PC-3 (cell line): ENCODE measurements around the gene DGCR2. TPM values are rescaled to one million over a fixed set of nuclear protein-coding genes. Genes with fewer than 3 reads are reported as not detected.

Experiments used
- ATAC-seq: fragments of 200-7000 bp; cut with Tn5 transposase; 2 replicates; pipeline ENCODE4 v1.9.1; 2020; ENCODE audit warnings: mild to moderate bottlenecking, moderate library complexity
- BruUV-seq: library from RNA; stranded (reverse); fragments of 400-500 nt; replicated peaks from 2 replicates; lab custom pipeline; 2021; lab: Mats Ljungman, UMichigan
- CTCF ChIA-PET: fragments of 300-600 bp; sonication (Branson Sonifier 250); formaldehyde crosslinking; loops from one replicate; lab custom pipeline; 2022; ENCODE audit warnings: antibody characterized with exemption; lab: Charles Lee
- POLR2A ChIA-PET: fragments of 300-600 bp; sonication (Branson Sonifier 250); formaldehyde crosslinking; loops from one replicate; lab custom pipeline; 2022; ENCODE audit warnings: antibody characterized with exemption; ENCODE audit not compliant: unreplicated experiment; lab: Charles Lee
- DNase-seq: peaks from one replicate; pipeline ENCODE4 v3.0.0-alpha.2; 2015
- H2AFZ ChIP-seq: fragments of 300-600 bp; sonication (generic); 2 replicates; pipeline ENCODE4 v1.6.0; 2016; ENCODE audit warnings: antibody characterized with exemption, low read length
- H3F3A ChIP-seq: fragments of 300-600 bp; sonication (generic); one replicate; pipeline ENCODE4 v1.6.0; 2017; ENCODE audit warnings: antibody characterized with exemption, low read length, control low read depth, mild to moderate bottlenecking; ENCODE audit not compliant: unreplicated experiment
- H3K27ac ChIP-seq: fragments of 300-600 bp; sonication (generic); 2 replicates; pipeline ENCODE4 v1.5.1; 2016; ENCODE audit warnings: mild to moderate bottlenecking, low read length
- H3K27me3 ChIP-seq: fragments of 300-600 bp; sonication (generic); 2 replicates; pipeline ENCODE4 v1.6.1; 2016; ENCODE audit warnings: low read length, mixed read lengths
- H3K36me3 ChIP-seq: fragments of 300-600 bp; sonication (generic); 2 replicates; pipeline ENCODE4 v1.6.1; 2016; ENCODE audit warnings: low read depth, mixed run types, low read length, mixed read lengths
- H3K4me1 ChIP-seq: fragments of 300-600 bp; sonication (generic); 2 replicates; pipeline ENCODE4 v1.5.1; 2016; ENCODE audit warnings: low read length; ENCODE audit not compliant: insufficient read depth
- H3K4me2 ChIP-seq: fragments of 300-600 bp; sonication (generic); 2 replicates; pipeline ENCODE4 v1.6.0; 2016; ENCODE audit warnings: low read length
- H3K4me3 ChIP-seq: fragments of 300-600 bp; sonication (generic); 2 replicates; pipeline ENCODE4 v1.5.1; 2016; ENCODE audit warnings: mild to moderate bottlenecking, low read length, mixed read lengths
- H3K79me2 ChIP-seq: fragments of 300-600 bp; sonication (generic); 2 replicates; pipeline ENCODE4 v1.6.1; 2017; ENCODE audit warnings: low read length, mixed read lengths
- H3K9ac ChIP-seq: fragments of 300-600 bp; sonication (generic); 2 replicates; pipeline ENCODE4 v1.6.0; 2016; ENCODE audit warnings: mild to moderate bottlenecking, low read length
- H3K9me2 ChIP-seq: fragments of 300-600 bp; sonication (generic); replicated peaks from 2 replicates; pipeline ENCODE4 v1.6.1; 2016; ENCODE audit warnings: mixed run types, low read length, mixed read lengths
- H3K9me3 ChIP-seq: fragments of 300-600 bp; sonication (generic); 2 replicates; pipeline ENCODE4 v1.6.1; 2016; ENCODE audit warnings: low read length, mixed read lengths
- H4K20me1 ChIP-seq: fragments of 300-600 bp; sonication (generic); 2 replicates; pipeline ENCODE4 v1.6.1; 2016; ENCODE audit warnings: low read length, mixed read lengths
- EZH2 ChIP-seq: fragments of 300-600 bp; sonication (generic); IDR thresholded peaks from one replicate; pipeline ENCODE4 v1.6.1; 2017; ENCODE audit warnings: antibody characterized with exemption, mild to moderate bottlenecking, low read length; ENCODE audit not compliant: unreplicated experiment
- EZH2phosphoT487 ChIP-seq: fragments of 300-600 bp; sonication (generic); IDR thresholded peaks from 2 replicates; pipeline ENCODE4 v1.6.1; 2018; ENCODE audit warnings: mild to moderate bottlenecking, antibody characterized with exemption, low read length, borderline replicate concordance
- intact Hi-C: fragments of 100-400 bp; cut with micrococcal nuclease; formaldehyde crosslinking; loops from 2 replicates; pipeline ENCODE4 v1.9.0; 2023
- total RNA-seq: library from RNA; depleted of rRNA; stranded (reverse); fragments of >200 nt; gene quantifications from 2 replicates; pipeline ENCODE4 v1.2.3, GENCODE V29; 2014
- TF ChIP-seq, protein P1 (sequence below): fragments of 300-600 bp; sonication (generic); conservative IDR thresholded peaks from 2 replicates; pipeline ENCODE4 v1.5.1; 2017; ENCODE audit warnings: antibody characterized with exemption, low read depth, mild to moderate bottlenecking, low read length

The DGCR2 gene
- total RNA-seq, 1 experiment from 2014 or later: 36.1 TPM

DNA sequence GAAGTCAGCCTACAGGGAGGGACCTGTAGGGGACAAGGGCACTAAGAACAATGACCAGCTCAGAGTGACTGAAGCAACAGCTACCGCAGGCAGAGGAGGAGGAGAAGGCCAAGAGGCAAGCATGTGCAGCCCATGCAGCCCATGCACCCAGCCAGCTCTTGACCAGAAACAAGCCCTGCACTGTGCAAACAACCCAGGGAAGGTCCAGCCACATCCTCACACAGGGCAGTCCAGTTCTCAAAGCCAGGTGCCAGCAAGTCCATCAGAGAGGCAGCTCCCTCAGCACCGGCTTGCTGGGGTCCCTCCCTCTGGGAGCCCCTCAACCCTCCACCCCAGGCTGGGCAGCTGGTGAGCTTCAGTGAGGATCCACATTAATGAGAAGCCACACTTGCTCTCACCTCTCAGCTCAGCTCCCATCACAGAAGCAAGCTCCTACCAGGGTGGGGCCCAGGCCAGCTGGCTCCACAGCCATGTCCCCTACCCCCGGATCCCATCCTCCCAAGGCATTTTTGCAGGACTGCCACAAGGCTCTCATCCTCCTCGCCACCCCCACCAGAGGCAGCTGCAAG lies 7.1 kb downstream of the DGCR2 start:
- no peaks in the 10 kb centered on the region for H3K27me3 ChIP-seq
- peaks cover 5% of the 10 kb centered on the region for H3K4me1 ChIP-seq
- DNase-seq (no peak), ATAC-seq (no peak)
- no peak overlapping the region for H3K4me3 ChIP-seq
- no peak overlapping the region for H2AFZ ChIP-seq
- H3K9ac ChIP-seq: no peak overlapping the region
- ChIA-PET CTCF (no interaction called here), POLR2A (no interaction called here)
- peaks cover 84% of the 10 kb centered on the region for H3K79me2 ChIP-seq
- no peak overlapping the region for H3K27ac ChIP-seq
- no peaks in the 10 kb centered on the region for H3K36me3 ChIP-seq
- no peaks in the 10 kb centered on the region for H3K9me3 ChIP-seq
- intact Hi-C loops: no loop called here
- BruUV-seq: no TSS peak
- H3F3A ChIP-seq: no peaks in the 10 kb centered on the region
- H3K9me2 ChIP-seq: no peaks in the 10 kb centered on the region
- no peak for TF ChIP-seq EZH2
- TF ChIP-seq EZH2phosphoT487: no peak
- TF ChIP-seq, protein P1, sequence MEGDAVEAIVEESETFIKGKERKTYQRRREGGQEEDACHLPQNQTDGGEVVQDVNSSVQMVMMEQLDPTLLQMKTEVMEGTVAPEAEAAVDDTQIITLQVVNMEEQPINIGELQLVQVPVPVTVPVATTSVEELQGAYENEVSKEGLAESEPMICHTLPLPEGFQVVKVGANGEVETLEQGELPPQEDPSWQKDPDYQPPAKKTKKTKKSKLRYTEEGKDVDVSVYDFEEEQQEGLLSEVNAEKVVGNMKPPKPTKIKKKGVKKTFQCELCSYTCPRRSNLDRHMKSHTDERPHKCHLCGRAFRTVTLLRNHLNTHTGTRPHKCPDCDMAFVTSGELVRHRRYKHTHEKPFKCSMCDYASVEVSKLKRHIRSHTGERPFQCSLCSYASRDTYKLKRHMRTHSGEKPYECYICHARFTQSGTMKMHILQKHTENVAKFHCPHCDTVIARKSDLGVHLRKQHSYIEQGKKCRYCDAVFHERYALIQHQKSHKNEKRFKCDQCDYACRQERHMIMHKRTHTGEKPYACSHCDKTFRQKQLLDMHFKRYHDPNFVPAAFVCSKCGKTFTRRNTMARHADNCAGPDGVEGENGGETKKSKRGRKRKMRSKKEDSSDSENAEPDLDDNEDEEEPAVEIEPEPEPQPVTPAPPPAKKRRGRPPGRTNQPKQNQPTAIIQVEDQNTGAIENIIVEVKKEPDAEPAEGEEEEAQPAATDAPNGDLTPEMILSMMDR: no peak
- no peak overlapping the region for H3K4me2 ChIP-seq
- H4K20me1 ChIP-seq: peaks cover 49% of the 10 kb centered on the region; the same call in 1 of the 2 replicates

DNA sequence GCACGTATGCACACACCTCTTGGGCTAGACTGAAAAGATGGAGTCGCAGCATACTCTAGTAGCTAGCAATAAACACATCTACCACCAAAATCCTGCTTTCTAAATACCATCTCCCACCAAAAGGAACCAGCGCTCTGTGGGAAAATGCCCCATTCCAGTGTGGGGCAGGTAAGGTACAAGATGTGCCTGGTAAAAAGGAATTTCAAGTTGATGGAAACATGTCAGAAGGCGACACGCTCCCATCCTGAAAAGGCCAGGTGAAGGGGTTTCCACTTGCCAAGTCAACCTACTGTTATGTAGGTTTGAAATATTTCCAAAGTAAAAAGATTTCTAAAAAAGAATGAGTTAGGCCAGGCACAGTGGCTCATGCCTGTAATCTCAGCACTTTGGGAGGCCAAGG lies 8.8 kb downstream of the DGCR2 start:
- peaks cover 52% of the 10 kb centered on the region; the same call in 1 of the 2 replicates for H4K20me1 ChIP-seq
- BruUV-seq: no TSS peak

DNA sequence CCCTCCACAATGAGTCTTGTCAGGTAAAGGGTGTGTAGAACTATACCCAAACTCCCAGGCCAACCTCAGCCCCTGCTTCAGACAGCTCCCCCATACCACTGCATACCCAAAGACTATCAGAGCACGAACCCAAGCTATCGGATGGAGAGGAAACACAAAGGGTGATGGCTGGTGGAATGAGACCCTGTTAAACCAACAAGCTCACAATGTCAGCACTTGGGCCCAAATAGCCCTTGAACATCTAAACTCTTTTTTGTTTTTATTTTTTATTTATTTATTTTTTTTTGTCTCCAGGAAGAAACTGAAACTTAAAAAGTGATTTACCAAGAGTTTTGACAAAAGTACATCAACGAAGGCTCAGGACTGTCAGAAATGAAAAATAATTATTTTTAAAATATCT lies 10.6 kb downstream of the DGCR2 start:
- intact Hi-C loops: no loop called here
- Histone ChIP-seq H2AFZ (no peak overlapping the region), H3K4me1 (peaks cover 8% of the 10 kb centered on the region; the same call in 1 of the 2 replicates), H3K9ac (no peak overlapping the region), H4K20me1 (peaks cover 54% of the 10 kb centered on the region; the same call in 1 of the 2 replicates), H3K79me2 (peaks cover 84% of the 10 kb centered on the region), H3F3A (no peaks in the 10 kb centered on the region), H3K27ac (no peak overlapping the region), H3K4me2 (no peak overlapping the region), H3K36me3 (no peaks in the 10 kb centered on the region), H3K9me2 (no peaks in the 10 kb centered on the region), H3K9me3 (no peaks in the 10 kb centered on the region), H3K4me3 (no peak overlapping the region), H3K27me3 (no peaks in the 10 kb centered on the region)
- POLR2A ChIA-PET: no interaction called here
- CTCF ChIA-PET: no interaction called here
- TF ChIP-seq EZH2phosphoT487: no peak
- no peak for ATAC-seq
- no TSS peak for BruUV-seq
- DNase-seq: no peak

More for the DNA sequence above, 8.8 kb downstream of the DGCR2 start:
- no peaks in the 10 kb centered on the region for H3K9me3 ChIP-seq
- no peak overlapping the region for H3K27ac ChIP-seq
- CTCF ChIA-PET: no interaction called here
- no peak overlapping the region for H3K4me2 ChIP-seq
- no peak for ATAC-seq
- no peak overlapping the region for H3K4me3 ChIP-seq
- intact Hi-C loops: no loop called here
- no peaks in the 10 kb centered on the region for H3F3A ChIP-seq
- H3K9me2 ChIP-seq: no peaks in the 10 kb centered on the region
- H3K9ac ChIP-seq: no peak overlapping the region
- H3K27me3 ChIP-seq: no peaks in the 10 kb centered on the region
- H3K79me2 ChIP-seq: peaks cover 84% of the 10 kb centered on the region
- peaks cover 8% of the 10 kb centered on the region; the same call in 1 of the 2 replicates for H3K4me1 ChIP-seq
- POLR2A ChIA-PET: interaction anchor here (0.6 kb wide), 1 partner anchor 27 kb away, joined by 28 read pairs; no protein-coding TSS in a partner anchor
- no peak overlapping the region for H2AFZ ChIP-seq
- no peak for DNase-seq
- H3K36me3 ChIP-seq: no peaks in the 10 kb centered on the region
- TF ChIP-seq, protein P1: no peak
- no peak for TF ChIP-seq EZH2phosphoT487
